GM12878 (cell line): ENCODE results near the gene DCST1.

Experiments used
- CHD4 ChIP-seq: fragments of 200-600 bp; sonication (generic); IDR thresholded peaks from 2 replicates; pipeline ENCODE4 v1.6.1; 2016; ENCODE audit warnings: mild to moderate bottlenecking
- CTCF ChIP-seq, 3 experiments: IDR thresholded peaks in 2 of 3; conservative IDR thresholded peaks in 1 of 3; 2 replicates each; pipeline ENCODE4 v1.5.1; 2011; ENCODE audit warnings: low read depth in 3 of 3, low read length in 3 of 3, mild to moderate bottlenecking in 3 of 3, control low read depth in 2 of 3, moderate library complexity in 2 of 3, inconsistent platforms in 1 of 3, mixed read lengths in 1 of 3; ENCODE audit not compliant: control insufficient read depth in 2 of 3, insufficient read depth in 1 of 3; ENCODE audit errors: extremely low read depth in 1 of 3
- MXI1 ChIP-seq: fragments of 150-350 bp; IDR thresholded peaks from 2 replicates; pipeline ENCODE4 v1.6.1; 2011; ENCODE audit warnings: low read depth, mild to moderate bottlenecking, inconsistent platforms, low read length, improper control_type of control experiment
- NR2C1 ChIP-seq: fragments of 450-650 bp; IDR thresholded peaks from 2 replicates; pipeline ENCODE4 v1.6.1; 2017; ENCODE audit warnings: antibody characterized with exemption, mild to moderate bottlenecking, moderate library complexity
- POLR2A ChIP-seq: IDR thresholded peaks from 2 replicates; pipeline ENCODE4 v1.6.1; 2011; ENCODE audit warnings: low read depth, mild to moderate bottlenecking, low read length
- POLR2AphosphoS5 ChIP-seq: IDR thresholded peaks from 2 replicates; pipeline ENCODE4 v1.6.1; 2011; ENCODE audit warnings: mild to moderate bottlenecking, low read length, inconsistent platforms
- RCOR1 ChIP-seq: conservative IDR thresholded peaks from 2 replicates; pipeline ENCODE4 v1.6.1; 2012; ENCODE audit warnings: low read depth, low read length, improper control_type of control experiment
- SMAD5 ChIP-seq: IDR thresholded peaks from 2 replicates; pipeline ENCODE4 v1.6.1; 2016; ENCODE audit warnings: antibody characterized with exemption, low read depth
- SMC3 ChIP-seq: IDR thresholded peaks from 2 replicates; pipeline ENCODE4 v1.6.1; 2011; ENCODE audit warnings: low read length, improper control_type of control experiment, borderline replicate concordance
- SREBF1 ChIP-seq: IDR thresholded peaks from 2 replicates; pipeline ENCODE4 v1.6.1; 2012; ENCODE audit warnings: mild to moderate bottlenecking, low read length
- TCF12 ChIP-seq: IDR thresholded peaks from 2 replicates; pipeline ENCODE4 v1.6.1; 2011; ENCODE audit warnings: low read depth, mild to moderate bottlenecking, low read length
- TCF3 ChIP-seq: IDR thresholded peaks from 2 replicates; pipeline ENCODE4 v1.6.1; 2012; ENCODE audit warnings: low read depth, mild to moderate bottlenecking, low read length, borderline replicate concordance; ENCODE audit not compliant: insufficient read depth
- USF1 ChIP-seq: IDR thresholded peaks from 2 replicates; pipeline ENCODE4 v1.6.1; 2011; ENCODE audit warnings: borderline replicate concordance, low read depth, mild to moderate bottlenecking, moderate library complexity, mixed read lengths, low read length; ENCODE audit not compliant: insufficient read depth; ENCODE audit errors: extremely low read length
- ZNF24 ChIP-seq: fragments of 450-650 bp; IDR thresholded peaks from 2 replicates; pipeline ENCODE4 v1.6.1; 2017; ENCODE audit warnings: antibody characterized with exemption, mild to moderate bottlenecking

- no peak for TF ChIP-seq POLR2A
- TF ChIP-seq SMC3, result no peak
- TF ChIP-seq MXI1, result no peak
- no peak for TF ChIP-seq ZNF24
- no peak for TF ChIP-seq CTCF (IDR thresholded peaks at IDR 0.05 in 2 of 3, conservative IDR thresholded peaks at IDR 0.05 in 1 of 3; ENCODE audit: control insufficient read depth in 2 of 3, extremely low read depth in 1 of 3, insufficient read depth in 1 of 3, low read depth in 3 of 3, low read length in 3 of 3)
- TF ChIP-seq SMAD5, result no peak
- no peak; the same call in 1 of the 2 replicates for TF ChIP-seq RCOR1
- no peak for TF ChIP-seq NR2C1
- no peak for TF ChIP-seq USF1
- no peak for TF ChIP-seq TCF12
- no peak for TF ChIP-seq TCF3
- no peak for TF ChIP-seq SREBF1
- TF ChIP-seq CHD4, result no peak
- TF ChIP-seq POLR2AphosphoS5, result no peak
Measured at GRCh38 chr1:155064111-155064831, 30.6 kb downstream of the DCST1 start.
